ES-I3 (cell line): ENCODE data around the gene ANKS6.

ENCODE experiments used
- H3K36me3 ChIP-seq: 2 replicates; pipeline ENCODE4 v1.6.1; 2013; ENCODE audit warnings: mild to moderate bottlenecking, low read length, control low read depth, moderate library complexity; ENCODE audit not compliant: insufficient read depth
- H3K4me1 ChIP-seq: 2 replicates; pipeline ENCODE4 v1.6.1; 2013; ENCODE audit warnings: mild to moderate bottlenecking, control low read depth, low read length; ENCODE audit not compliant: insufficient read depth
- H3K9ac ChIP-seq: 2 replicates; pipeline ENCODE4 v1.6.1; 2013; ENCODE audit warnings: low read depth, mild to moderate bottlenecking, low read length, moderate library complexity
- H3K9me3 ChIP-seq: 2 replicates; pipeline ENCODE4 v1.6.1; 2013; ENCODE audit warnings: mild to moderate bottlenecking, low read length, moderate library complexity; ENCODE audit not compliant: control insufficient read depth, insufficient read depth

ANKS6 gene

DNA sequence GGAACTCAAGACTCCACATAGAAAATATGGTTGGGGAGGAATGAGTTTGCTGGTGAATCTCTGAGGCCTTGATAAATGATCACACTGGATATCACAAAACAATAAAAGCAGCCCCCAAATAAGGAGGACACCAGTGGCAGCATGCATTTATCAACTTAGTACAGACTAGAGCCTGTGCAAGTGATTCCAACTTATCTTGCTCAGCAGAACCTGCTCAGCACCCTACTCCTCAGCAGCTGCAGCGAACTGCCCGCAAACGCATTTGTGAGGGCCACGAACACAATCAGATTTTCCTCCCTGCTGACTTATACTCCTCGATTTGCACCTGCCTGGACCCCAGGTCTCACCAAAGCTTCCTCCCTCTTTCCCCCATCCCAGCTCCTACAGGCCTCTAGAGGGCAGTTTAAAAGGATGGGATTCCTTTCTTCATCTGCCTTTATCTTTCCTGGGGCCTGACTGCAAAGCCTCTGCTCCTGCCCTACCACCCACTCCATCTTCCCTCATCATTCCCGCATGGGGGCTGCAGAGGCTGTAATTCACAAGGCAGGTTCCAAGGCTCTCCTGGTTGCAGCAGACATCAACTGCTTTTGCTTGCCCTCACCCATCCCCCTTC, 41.2 kb downstream of the ANKS6 start:
- Histone ChIP-seq H3K9ac (no peak overlapping the region), H3K36me3 (peaks cover 8% of the 10 kb centered on the region)

GRCh38 chr9:98751210-98751609, 45.1 kb downstream of the ANKS6 start:
- H3K9ac ChIP-seq: no peak overlapping the region
- H3K4me1 ChIP-seq: no peaks in the 10 kb centered on the region
- H3K36me3 ChIP-seq: peaks cover 9% of the 10 kb centered on the region
- no peaks in the 10 kb centered on the region; the same call in 1 of the 2 replicates for H3K9me3 ChIP-seq

More for the DNA sequence above, 41.2 kb downstream of the ANKS6 start:
- no peaks in the 10 kb centered on the region for H3K9me3 ChIP-seq
- no peaks in the 10 kb centered on the region for H3K4me1 ChIP-seq

GRCh38 chr9:98750364-98751060, 45.8 kb downstream of the ANKS6 start:
- no peaks in the 10 kb centered on the region for H3K4me1 ChIP-seq
- H3K36me3 ChIP-seq: peaks cover 9% of the 10 kb centered on the region
- H3K9ac ChIP-seq: no peak overlapping the region
- no peaks in the 10 kb centered on the region; the same call in 1 of the 2 replicates for H3K9me3 ChIP-seq

- no peaks in the 10 kb centered on the region for H3K4me1 ChIP-seq
- no peak overlapping the region for H3K9ac ChIP-seq
- H3K36me3 ChIP-seq: peaks cover 8% of the 10 kb centered on the region; the same call in 1 of the 2 replicates
- no peaks in the 10 kb centered on the region; the same call in 1 of the 2 replicates for H3K9me3 ChIP-seq
Observed at GRCh38 chr9:98747476-98747875, 48.9 kb downstream of the ANKS6 start.

DNA sequence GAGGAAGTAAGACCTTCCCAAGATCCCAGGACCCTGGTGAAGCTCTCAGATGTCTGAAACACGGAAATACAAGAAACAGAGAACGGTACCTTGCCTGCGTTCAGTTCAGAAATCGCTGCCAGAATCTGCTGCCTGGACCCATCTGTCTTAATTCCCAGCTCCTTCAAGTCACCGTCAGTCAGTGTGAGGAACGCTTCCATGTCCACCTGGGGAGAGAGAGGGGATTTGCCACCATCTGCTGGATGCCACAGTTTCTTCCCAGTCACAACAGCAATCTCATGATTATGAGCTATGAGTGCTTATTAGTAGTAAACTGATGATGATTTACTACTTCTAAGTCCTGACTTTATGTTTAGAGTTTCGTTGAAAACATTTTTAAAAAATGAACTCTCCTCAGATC, 50.9 kb downstream of the ANKS6 start:
- no peaks in the 10 kb centered on the region; the same call in 1 of the 2 replicates for H3K9me3 ChIP-seq
- peaks cover 8% of the 10 kb centered on the region; the same call in 1 of the 2 replicates for H3K36me3 ChIP-seq
- H3K4me1 ChIP-seq: no peaks in the 10 kb centered on the region
- no peak overlapping the region for H3K9ac ChIP-seq

GRCh38 chr9:98743818-98744611, 52.3 kb downstream of the ANKS6 start:
- H3K9ac ChIP-seq: no peak overlapping the region
- peaks cover 4% of the 10 kb centered on the region; the same call in 1 of the 2 replicates for H3K36me3 ChIP-seq
- no peaks in the 10 kb centered on the region for H3K4me1 ChIP-seq

GRCh38 chr9:98743329-98743728, 53.0 kb downstream of the ANKS6 start:
- Histone ChIP-seq H3K9me3 (no peaks in the 10 kb centered on the region), H3K4me1 (no peaks in the 10 kb centered on the region), H3K9ac (no peak overlapping the region), H3K36me3 (peaks cover 4% of the 10 kb centered on the region; the same call in 1 of the 2 replicates)

More at GRCh38 chr9:98743818-98744611, 52.3 kb downstream of the ANKS6 start:
- no peaks in the 10 kb centered on the region; the same call in 1 of the 2 replicates for H3K9me3 ChIP-seq

DNA sequence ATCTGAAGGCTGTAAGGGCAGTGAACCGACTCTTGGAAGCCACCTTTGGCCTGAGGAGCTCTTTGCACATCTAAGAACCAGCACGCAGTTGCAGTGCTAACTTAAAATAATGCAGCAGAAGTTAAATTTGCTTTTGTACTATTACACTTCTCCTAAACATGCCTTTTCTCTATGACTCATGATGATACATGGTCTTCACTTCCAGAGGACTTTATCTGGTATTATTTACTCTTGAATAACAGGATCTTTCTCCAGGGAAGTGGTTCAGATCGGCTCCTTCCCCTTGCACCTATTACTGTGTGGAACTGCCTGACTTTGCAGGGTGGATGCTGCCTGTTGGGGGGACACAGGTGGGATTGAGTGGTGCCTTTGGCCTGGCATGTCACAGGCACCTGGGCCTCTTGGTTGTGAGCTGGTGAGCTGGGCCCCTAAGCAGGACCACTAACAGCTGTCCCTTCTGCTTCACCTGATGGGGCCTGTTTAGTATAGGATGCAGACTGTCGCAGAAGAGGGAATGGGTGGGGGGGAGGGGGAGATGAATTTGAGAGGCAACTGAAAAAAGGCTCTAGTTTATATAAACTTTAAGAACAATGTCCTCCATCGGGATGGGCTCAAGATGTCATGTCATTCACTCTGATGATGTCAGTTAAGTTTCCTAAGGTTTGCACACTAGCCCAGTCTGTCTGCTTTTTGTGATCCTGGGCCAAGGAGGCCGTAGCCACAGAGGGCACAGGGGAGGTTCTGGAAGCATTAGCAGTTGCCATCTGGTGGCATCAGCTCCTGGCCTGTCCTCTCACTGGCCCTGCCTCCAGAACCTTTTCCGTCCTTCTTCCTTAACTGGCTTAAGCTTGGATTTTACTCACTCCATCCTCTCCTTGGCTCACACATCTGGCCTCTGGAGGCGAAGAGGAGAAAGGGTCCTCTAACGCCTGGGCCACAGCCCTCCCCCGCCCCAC, 53.8 kb downstream of the ANKS6 start:
- peaks cover 4% of the 10 kb centered on the region; the same call in 1 of the 2 replicates for H3K36me3 ChIP-seq
- H3K9me3 ChIP-seq: no peaks in the 10 kb centered on the region
- no peaks in the 10 kb centered on the region for H3K4me1 ChIP-seq
- no peak overlapping the region for H3K9ac ChIP-seq

DNA sequence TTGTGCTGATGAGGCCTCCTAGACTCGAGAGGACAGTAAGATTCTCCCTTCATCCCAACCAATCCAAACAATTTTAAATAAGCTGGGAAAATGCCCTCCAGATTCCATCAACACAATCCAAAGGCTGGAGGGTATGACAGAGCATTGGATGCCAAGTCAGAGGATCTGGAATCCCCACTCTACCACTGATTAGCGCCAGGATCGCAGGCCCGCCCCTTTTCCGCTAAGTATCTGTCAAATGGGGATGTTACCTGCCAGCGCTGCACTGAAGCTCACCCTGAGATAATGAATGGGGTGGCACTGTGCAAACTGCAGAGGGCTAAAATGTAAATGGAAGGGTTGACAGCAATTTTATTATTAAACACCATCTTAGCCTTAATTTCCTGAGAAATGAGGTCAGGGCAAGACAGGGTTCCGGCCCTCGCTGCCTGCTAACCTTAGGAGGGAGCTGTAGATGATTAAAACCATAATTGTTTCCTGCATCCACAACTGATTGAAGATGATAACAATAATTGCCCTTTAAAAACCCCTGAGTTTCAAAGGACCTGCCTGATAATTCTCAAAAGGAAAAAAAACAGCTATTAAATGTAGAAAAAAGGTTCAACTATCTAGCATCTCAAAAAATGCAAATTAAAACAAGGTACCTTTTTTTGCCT, 56.0 kb downstream of the ANKS6 start:
- no peaks in the 10 kb centered on the region for H3K9me3 ChIP-seq
- no peaks in the 10 kb centered on the region for H3K4me1 ChIP-seq
- peaks cover 10% of the 10 kb centered on the region; the same call in 1 of the 2 replicates for H3K36me3 ChIP-seq
- no peak overlapping the region for H3K9ac ChIP-seq

DNA sequence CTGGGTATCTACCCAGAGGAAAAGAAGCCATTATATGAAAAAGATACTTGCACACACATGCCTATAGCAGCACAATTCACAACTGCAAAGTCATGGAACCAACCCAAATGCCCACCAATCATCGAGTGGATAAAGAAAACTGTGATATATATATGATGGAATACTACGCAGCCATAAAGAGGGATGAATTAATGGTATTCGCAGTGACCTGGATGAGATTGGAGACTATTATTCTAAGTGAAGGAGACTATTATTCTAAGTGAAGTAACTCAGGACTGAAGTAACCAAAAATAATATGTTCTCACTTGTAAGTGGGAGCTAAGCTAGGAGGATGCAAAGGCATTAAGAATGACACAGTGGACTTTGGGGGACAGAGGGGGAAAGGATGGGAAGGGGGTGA, 57.6 kb downstream of the ANKS6 start:
- Histone ChIP-seq H3K9me3 (no peaks in the 10 kb centered on the region), H3K36me3 (peaks cover 9% of the 10 kb centered on the region; the same call in 1 of the 2 replicates), H3K9ac (no peak overlapping the region), H3K4me1 (no peaks in the 10 kb centered on the region)

DNA sequence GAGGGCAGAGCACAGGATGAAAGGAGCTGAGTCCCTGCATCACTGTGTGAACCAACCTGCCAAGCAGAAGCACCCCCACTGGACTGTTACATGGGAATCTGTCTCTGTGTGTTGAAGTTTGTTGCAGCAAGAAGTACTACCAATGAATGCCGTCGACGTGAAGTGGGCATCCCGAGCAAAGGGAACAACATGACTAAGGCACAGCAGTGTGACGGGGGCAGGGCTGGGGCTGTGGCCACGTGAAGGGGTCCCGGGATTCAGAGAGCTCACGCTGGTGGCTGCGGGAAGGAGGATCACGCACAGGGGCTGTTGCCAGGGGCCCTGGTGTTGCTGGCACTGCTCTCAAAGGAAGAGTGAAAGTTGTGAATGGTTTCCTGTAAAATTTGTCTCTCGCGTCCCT, 60.1 kb downstream of the ANKS6 start:
- Histone ChIP-seq H3K9ac (no peak overlapping the region), H3K9me3 (no peaks in the 10 kb centered on the region), H3K36me3 (peaks cover 9% of the 10 kb centered on the region; the same call in 1 of the 2 replicates), H3K4me1 (no peaks in the 10 kb centered on the region)

GRCh38 chr9:98732801-98733200, 63.6 kb downstream of the ANKS6 start:
- Histone ChIP-seq H3K9me3 (no peaks in the 10 kb centered on the region), H3K36me3 (peaks cover 9% of the 10 kb centered on the region; the same call in 1 of the 2 replicates), H3K4me1 (no peaks in the 10 kb centered on the region), H3K9ac (no peak overlapping the region)

- Histone ChIP-seq H3K9ac (no peak overlapping the region), H3K4me1 (no peaks in the 10 kb centered on the region), H3K36me3 (peaks cover 9% of the 10 kb centered on the region; the same call in 1 of the 2 replicates), H3K9me3 (no peaks in the 10 kb centered on the region)
Observed at GRCh38 chr9:98732091-98732490, 64.3 kb downstream of the ANKS6 start.
